OCI-LY3 (cell line): ENCODE results near the gene IRX3.

Source experiments
- H2AFZ ChIP-seq: fragments of 200-600, 300-600 bp; shearing (Covaris generic); 2 replicates; pipeline ENCODE4 v1.6.0; 2014; ENCODE audit warnings: antibody characterized with exemption, low read depth, low read length
- H3K27ac ChIP-seq: fragments of 200-600, 300-600 bp; sonication (generic); 2 replicates; pipeline ENCODE4 v1.5.1; 2014; ENCODE audit warnings: mild to moderate bottlenecking, low read length, moderate library complexity, mixed read lengths
- H3K27me3 ChIP-seq: fragments of 200-600, 300-600 bp; sonication (generic); 2 replicates; pipeline ENCODE4 v1.6.1; 2014; ENCODE audit warnings: low read depth, low read length, mixed read lengths
- H3K36me3 ChIP-seq: fragments of 200-600, 300-600 bp; sonication (generic); replicated peaks from 2 replicates; pipeline ENCODE3; 2014; ENCODE audit warnings: low read depth, low read length, mixed read lengths
- H3K4me1 ChIP-seq: fragments of 300-600, 200-600 bp; sonication (generic); 2 replicates; pipeline ENCODE4 v1.6.1; 2014; ENCODE audit warnings: low read length, mixed read lengths
- H3K4me2 ChIP-seq: fragments of 200-600, 300-600 bp; sonication (generic); 2 replicates; pipeline ENCODE4 v1.6.1; 2014; ENCODE audit warnings: low read length, mixed read lengths
- H3K4me3 ChIP-seq: fragments of 300-600, 200-600 bp; sonication (generic); 2 replicates; pipeline ENCODE4 v1.5.1; 2014; ENCODE audit warnings: antibody characterized with exemption, mild to moderate bottlenecking, low read length, moderate library complexity
- H3K79me2 ChIP-seq: fragments of 300-600, 200-600 bp; shearing (Covaris generic); 2 replicates; pipeline ENCODE4 v1.6.1; 2014; ENCODE audit warnings: mild to moderate bottlenecking, low read length, mixed read lengths
- H3K9ac ChIP-seq: fragments of 300-600, 200-600 bp; shearing (Covaris generic); 2 replicates; pipeline ENCODE4 v1.6.0; 2014; ENCODE audit warnings: mild to moderate bottlenecking, low read length, moderate library complexity
- H3K9me3 ChIP-seq: fragments of 200-600, 300-600 bp; shearing (Covaris generic); 2 replicates; pipeline ENCODE4 v1.6.1; 2014; ENCODE audit warnings: low read length, mixed read lengths; ENCODE audit not compliant: insufficient read depth
- H4K20me1 ChIP-seq: fragments of 200-600, 300-600 bp; sonication (generic); 2 replicates; pipeline ENCODE4 v1.6.1; 2016; ENCODE audit warnings: low read length, mixed read lengths; ENCODE audit not compliant: insufficient read depth
- EZH2phosphoT487 ChIP-seq: fragments of 200-600 bp; shearing (Covaris generic); IDR thresholded peaks from 2 replicates; pipeline ENCODE4 v1.6.1; 2018; ENCODE audit warnings: antibody characterized with exemption, mixed run types, low read depth
- TF ChIP-seq, protein P1 (sequence below): fragments of 200-600, 300-600 bp; sonication (generic); IDR thresholded peaks from 2 replicates; pipeline ENCODE4 v1.5.1; 2014; ENCODE audit warnings: antibody characterized with exemption, low read length, low read depth

The IRX3 gene

DNA sequence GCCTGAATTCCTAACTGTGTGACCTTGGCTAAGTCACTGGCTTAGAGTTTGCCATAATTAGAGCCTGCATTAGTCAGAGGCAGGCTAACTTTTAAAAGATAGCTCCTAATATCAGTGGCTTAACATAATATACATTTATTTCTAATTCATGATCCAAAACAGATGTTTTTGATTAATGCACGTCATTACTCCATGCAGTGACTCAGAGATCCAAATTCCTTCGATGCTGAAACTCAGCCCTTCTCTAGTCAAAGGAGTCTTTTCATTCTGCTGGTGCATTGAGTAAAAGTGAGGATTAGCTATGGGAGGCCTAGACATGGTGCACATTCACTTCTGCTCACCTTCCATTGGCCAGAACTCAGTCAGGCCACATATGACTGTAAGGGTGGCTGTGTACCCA lies 49.8 kb downstream of the IRX3 start:
- Histone ChIP-seq H3K4me2 (no peak overlapping the region), H3K4me3 (no peak overlapping the region), H4K20me1 (no peaks in the 10 kb centered on the region), H3K9me3 (no peaks in the 10 kb centered on the region), H3K9ac (no peak overlapping the region), H3K79me2 (no peaks in the 10 kb centered on the region), H3K27me3 (no peaks in the 10 kb centered on the region; the same call in 1 of the 2 replicates), H3K4me1 (no peaks in the 10 kb centered on the region), H2AFZ (no peak overlapping the region), H3K27ac (no peak overlapping the region), H3K36me3 (no peaks in the 10 kb centered on the region)
- no peak for TF ChIP-seq EZH2phosphoT487
- TF ChIP-seq, protein P1, sequence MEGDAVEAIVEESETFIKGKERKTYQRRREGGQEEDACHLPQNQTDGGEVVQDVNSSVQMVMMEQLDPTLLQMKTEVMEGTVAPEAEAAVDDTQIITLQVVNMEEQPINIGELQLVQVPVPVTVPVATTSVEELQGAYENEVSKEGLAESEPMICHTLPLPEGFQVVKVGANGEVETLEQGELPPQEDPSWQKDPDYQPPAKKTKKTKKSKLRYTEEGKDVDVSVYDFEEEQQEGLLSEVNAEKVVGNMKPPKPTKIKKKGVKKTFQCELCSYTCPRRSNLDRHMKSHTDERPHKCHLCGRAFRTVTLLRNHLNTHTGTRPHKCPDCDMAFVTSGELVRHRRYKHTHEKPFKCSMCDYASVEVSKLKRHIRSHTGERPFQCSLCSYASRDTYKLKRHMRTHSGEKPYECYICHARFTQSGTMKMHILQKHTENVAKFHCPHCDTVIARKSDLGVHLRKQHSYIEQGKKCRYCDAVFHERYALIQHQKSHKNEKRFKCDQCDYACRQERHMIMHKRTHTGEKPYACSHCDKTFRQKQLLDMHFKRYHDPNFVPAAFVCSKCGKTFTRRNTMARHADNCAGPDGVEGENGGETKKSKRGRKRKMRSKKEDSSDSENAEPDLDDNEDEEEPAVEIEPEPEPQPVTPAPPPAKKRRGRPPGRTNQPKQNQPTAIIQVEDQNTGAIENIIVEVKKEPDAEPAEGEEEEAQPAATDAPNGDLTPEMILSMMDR: no peak

DNA sequence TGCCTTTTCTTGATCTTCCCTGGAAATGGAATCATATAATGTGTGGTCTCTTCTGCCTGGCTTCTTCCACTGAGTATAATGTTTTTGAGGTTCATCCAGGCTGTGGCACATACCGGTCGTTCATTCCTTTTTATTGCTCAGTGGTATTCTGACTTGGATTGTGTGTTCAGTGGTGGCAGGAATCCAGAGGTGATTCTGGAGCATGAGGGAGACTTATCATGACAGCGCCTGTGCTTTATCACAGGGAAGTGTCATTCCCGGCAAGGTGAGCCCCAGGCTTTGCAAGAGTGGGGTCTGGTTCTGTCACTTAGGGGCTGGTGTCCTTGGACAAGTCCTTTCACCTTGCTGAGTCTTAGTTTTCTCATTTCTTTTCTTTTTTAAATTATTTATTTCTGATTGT lies 53.0 kb downstream of the IRX3 start:
- Histone ChIP-seq H3K79me2 (no peaks in the 10 kb centered on the region), H2AFZ (no peak overlapping the region), H4K20me1 (no peaks in the 10 kb centered on the region), H3K9me3 (no peaks in the 10 kb centered on the region), H3K27ac (no peak overlapping the region), H3K36me3 (no peaks in the 10 kb centered on the region), H3K27me3 (no peaks in the 10 kb centered on the region), H3K4me3 (no peak overlapping the region), H3K4me1 (no peaks in the 10 kb centered on the region), H3K4me2 (no peak overlapping the region), H3K9ac (no peak overlapping the region)
- TF ChIP-seq, protein P1: no peak
- no peak for TF ChIP-seq EZH2phosphoT487
